SU-DHL-6 (cell line): Measurements from ENCODE around the gene TTR.

Experiments
- H2AFZ ChIP-seq: fragments of 200-600 bp; sonication (generic); 2 replicates; pipeline ENCODE4 v1.6.1; 2014; ENCODE audit warnings: low read depth, mild to moderate bottlenecking, moderate library complexity, mixed read lengths, antibody characterized with exemption, low read length; ENCODE audit not compliant: severe bottlenecking
- H3F3A ChIP-seq: fragments of 200-600 bp; shearing (Covaris generic); 2 replicates; pipeline ENCODE4 v1.6.0; 2016; ENCODE audit warnings: antibody characterized with exemption, mild to moderate bottlenecking; ENCODE audit not compliant: insufficient read depth
- H3K27ac ChIP-seq: fragments of 200-600 bp; sonication (generic); 2 replicates; pipeline ENCODE4 v1.5.1; 2016; ENCODE audit warnings: low read depth, mild to moderate bottlenecking, low read length, moderate library complexity, mixed read lengths
- H3K27me3 ChIP-seq: fragments of 200-600 bp; sonication (generic), shearing (Covaris generic); 2 replicates; pipeline ENCODE4 v1.6.0; 2014; ENCODE audit warnings: mild to moderate bottlenecking, low read length
- H3K36me3 ChIP-seq: fragments of 200-600 bp; sonication (generic); 2 replicates; pipeline ENCODE4 v1.6.1; 2014; ENCODE audit warnings: mild to moderate bottlenecking, low read length, mixed read lengths
- H3K4me2 ChIP-seq: fragments of 300-600, 200-600 bp; shearing (Covaris generic), sonication (generic); 2 replicates; pipeline ENCODE4 v1.6.0; 2014; ENCODE audit warnings: low read length, low read depth, mild to moderate bottlenecking; ENCODE audit not compliant: poor library complexity, severe bottlenecking
- H3K4me3 ChIP-seq: fragments of 200-600 bp; sonication (generic); 2 replicates; pipeline ENCODE4 v1.5.1; 2014; ENCODE audit warnings: antibody characterized with exemption, low read length, mild to moderate bottlenecking, mixed read lengths; ENCODE audit not compliant: insufficient read depth, poor library complexity, severe bottlenecking
- H3K79me2 ChIP-seq: fragments of 200-600 bp; sonication (generic); 2 replicates; pipeline ENCODE4 v1.6.1; 2014; ENCODE audit warnings: mild to moderate bottlenecking, low read length, moderate library complexity; ENCODE audit not compliant: insufficient read depth
- H3K9ac ChIP-seq: fragments of 200-600 bp; sonication (generic); 2 replicates; pipeline ENCODE4 v1.7.0; 2014; ENCODE audit warnings: mild to moderate bottlenecking, low read length
- H3K9me2 ChIP-seq: fragments of 200-600 bp; sonication (generic); replicated peaks from 2 replicates; pipeline ENCODE4 v1.6.1; 2014; ENCODE audit warnings: low read length; ENCODE audit not compliant: insufficient read depth
- H3K9me3 ChIP-seq: fragments of 200-600 bp; sonication (generic); 2 replicates; pipeline ENCODE4 v1.6.1; 2014; ENCODE audit warnings: low read length, mixed read lengths; ENCODE audit not compliant: insufficient read depth
- H4K20me1 ChIP-seq: fragments of 200-600 bp; sonication (generic); 2 replicates; pipeline ENCODE4 v1.6.1; 2014; ENCODE audit warnings: low read depth, mild to moderate bottlenecking, antibody characterized with exemption, low read length, moderate library complexity, mixed read lengths
- EZH2phosphoT487 ChIP-seq: fragments of 200-600 bp; sonication (generic), shearing (Covaris generic); conservative IDR thresholded peaks from 2 replicates; pipeline ENCODE4 v1.6.1; 2018; ENCODE audit warnings: mild to moderate bottlenecking, antibody characterized with exemption, low read length, moderate library complexity, mixed read lengths
- TF ChIP-seq, protein P1 (sequence below): fragments of 200-600 bp; sonication (generic); IDR thresholded peaks from one replicate; pipeline ENCODE4 v1.5.1; 2017; ENCODE audit warnings: antibody characterized with exemption, mild to moderate bottlenecking, low read length, moderate library complexity; ENCODE audit not compliant: insufficient read depth, poor library complexity, severe bottlenecking

Gene TTR

DNA sequence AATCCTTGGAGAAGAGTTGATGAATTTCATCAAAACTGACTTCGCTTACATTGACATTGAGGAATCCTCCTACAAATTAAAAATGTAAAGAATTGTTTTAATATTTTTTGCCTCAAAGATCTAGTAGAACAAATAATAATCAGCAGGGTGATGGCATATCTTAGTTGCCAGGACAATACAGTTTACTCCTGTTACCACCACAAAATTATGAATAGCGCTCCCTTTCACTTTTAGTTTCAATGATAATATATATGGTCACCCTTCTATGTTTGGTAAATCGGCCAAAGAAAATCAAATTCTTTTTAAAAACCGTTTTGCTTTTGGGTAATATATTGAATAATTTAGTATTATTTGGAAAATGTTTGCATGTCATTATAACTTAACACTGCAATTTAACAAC, 53.7 kb downstream of the TTR start:
- H3K27ac ChIP-seq, result no peak overlapping the region
- no peak overlapping the region for H2AFZ ChIP-seq
- no peaks in the 10 kb centered on the region for H3K27me3 ChIP-seq
- H3K9ac ChIP-seq, result no peak overlapping the region
- H3K4me3 ChIP-seq, result no peak overlapping the region
- no peaks in the 10 kb centered on the region for H3K79me2 ChIP-seq
- H3F3A ChIP-seq, result no peaks in the 10 kb centered on the region
- no peaks in the 10 kb centered on the region for H4K20me1 ChIP-seq
- H3K36me3 ChIP-seq, result no peaks in the 10 kb centered on the region
- TF ChIP-seq EZH2phosphoT487, result no peak
- TF ChIP-seq, protein P1, sequence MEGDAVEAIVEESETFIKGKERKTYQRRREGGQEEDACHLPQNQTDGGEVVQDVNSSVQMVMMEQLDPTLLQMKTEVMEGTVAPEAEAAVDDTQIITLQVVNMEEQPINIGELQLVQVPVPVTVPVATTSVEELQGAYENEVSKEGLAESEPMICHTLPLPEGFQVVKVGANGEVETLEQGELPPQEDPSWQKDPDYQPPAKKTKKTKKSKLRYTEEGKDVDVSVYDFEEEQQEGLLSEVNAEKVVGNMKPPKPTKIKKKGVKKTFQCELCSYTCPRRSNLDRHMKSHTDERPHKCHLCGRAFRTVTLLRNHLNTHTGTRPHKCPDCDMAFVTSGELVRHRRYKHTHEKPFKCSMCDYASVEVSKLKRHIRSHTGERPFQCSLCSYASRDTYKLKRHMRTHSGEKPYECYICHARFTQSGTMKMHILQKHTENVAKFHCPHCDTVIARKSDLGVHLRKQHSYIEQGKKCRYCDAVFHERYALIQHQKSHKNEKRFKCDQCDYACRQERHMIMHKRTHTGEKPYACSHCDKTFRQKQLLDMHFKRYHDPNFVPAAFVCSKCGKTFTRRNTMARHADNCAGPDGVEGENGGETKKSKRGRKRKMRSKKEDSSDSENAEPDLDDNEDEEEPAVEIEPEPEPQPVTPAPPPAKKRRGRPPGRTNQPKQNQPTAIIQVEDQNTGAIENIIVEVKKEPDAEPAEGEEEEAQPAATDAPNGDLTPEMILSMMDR, result no peak
- H3K4me2 ChIP-seq, result no peak overlapping the region
- no peaks in the 10 kb centered on the region for H3K9me2 ChIP-seq
- H3K9me3 ChIP-seq, result no peaks in the 10 kb centered on the region

DNA sequence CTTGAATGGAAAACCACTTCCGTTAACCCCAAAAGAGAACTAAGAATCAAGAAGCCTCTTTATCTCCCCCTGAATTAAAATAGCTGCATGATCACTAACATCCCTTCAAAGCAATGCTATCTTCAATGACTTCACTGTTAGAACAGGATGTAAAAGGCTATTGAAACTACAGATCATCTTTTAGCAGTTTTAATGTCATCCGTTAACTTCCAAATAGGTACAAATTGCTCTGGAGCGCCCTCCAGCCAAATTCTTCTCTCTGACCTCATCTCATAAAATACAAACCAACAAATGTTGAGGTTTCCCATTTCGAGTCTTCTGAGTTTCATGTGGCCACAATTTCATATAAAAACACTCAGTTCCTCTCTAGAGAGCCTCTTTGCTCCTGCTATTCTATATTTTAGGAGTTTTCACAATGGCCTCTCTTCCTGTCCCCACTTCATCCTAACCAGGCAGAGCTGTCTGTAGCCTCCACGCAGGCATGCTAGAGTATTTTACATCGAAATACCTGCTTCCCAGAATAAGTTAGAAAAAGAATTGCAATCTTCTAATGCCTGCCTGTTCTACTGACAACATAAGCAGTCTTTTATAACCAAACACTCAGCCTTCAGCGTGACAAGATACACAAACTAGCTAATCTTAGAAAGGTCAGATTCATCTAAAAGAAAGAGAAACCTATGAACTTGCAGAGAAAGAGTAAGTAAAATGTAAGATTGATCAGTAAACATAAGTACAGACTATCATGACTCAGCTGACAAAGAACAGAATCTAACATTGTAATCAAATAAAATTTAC, 54.9 kb downstream of the TTR start:
- no peak overlapping the region for H3K9ac ChIP-seq

DNA sequence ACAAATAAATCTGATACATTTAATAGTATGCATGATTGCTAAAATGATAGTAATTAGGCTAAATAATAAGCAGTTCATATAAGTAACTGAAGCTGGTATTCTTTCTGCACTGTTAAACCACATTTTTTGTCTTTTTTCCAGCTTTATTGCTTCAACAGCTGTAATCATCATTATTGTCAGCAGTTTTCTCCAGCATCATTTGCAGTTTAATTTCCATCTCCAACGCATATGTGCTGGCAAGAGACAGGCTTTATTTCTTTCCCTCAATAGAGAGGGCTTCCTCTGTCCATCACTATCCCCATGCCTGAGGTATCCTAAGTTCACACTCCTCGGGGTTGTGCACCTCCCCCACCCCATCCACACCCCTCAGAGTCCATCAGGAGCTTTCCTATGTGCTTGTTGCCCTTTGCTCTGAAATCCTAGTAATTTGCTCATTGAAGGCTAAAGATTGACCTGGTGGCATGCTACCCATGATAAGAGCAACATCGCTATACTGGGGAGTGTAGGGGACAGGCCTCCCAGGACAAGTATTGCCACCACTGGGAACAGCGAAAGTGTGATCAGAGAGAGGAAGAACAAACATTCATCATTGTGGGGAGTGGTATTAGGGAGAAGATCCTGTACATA, 55.6 kb downstream of the TTR start:
- TF ChIP-seq EZH2phosphoT487, result no peak
- TF ChIP-seq, protein P1, result no peak
- Histone ChIP-seq H4K20me1 (no peaks in the 10 kb centered on the region), H3K36me3 (no peaks in the 10 kb centered on the region), H3K4me3 (no peak overlapping the region), H3K9me3 (no peaks in the 10 kb centered on the region), H3F3A (no peaks in the 10 kb centered on the region), H3K4me2 (no peak overlapping the region), H3K9me2 (no peaks in the 10 kb centered on the region), H3K79me2 (no peaks in the 10 kb centered on the region), H3K27ac (no peak overlapping the region), H3K27me3 (no peaks in the 10 kb centered on the region), H2AFZ (no peak overlapping the region), H3K9ac (no peak overlapping the region)

More for the DNA sequence above, 54.9 kb downstream of the TTR start:
- no peak overlapping the region for H2AFZ ChIP-seq
- H3K9me3 ChIP-seq, result no peaks in the 10 kb centered on the region
- H3K4me2 ChIP-seq, result no peak overlapping the region
- no peaks in the 10 kb centered on the region for H3K36me3 ChIP-seq
- TF ChIP-seq EZH2phosphoT487, result no peak
- TF ChIP-seq, protein P1, result no peak
- no peaks in the 10 kb centered on the region for H3F3A ChIP-seq
- H3K27ac ChIP-seq, result no peak overlapping the region
- H3K27me3 ChIP-seq, result no peaks in the 10 kb centered on the region
- no peaks in the 10 kb centered on the region for H4K20me1 ChIP-seq
- no peaks in the 10 kb centered on the region for H3K79me2 ChIP-seq
- no peak overlapping the region for H3K4me3 ChIP-seq
- H3K9me2 ChIP-seq, result no peaks in the 10 kb centered on the region
